Stomach (tissue), 4 donors: ENCODE measurements around the gene KIFBP.

Experiments used
- CTCF ChIP-seq, 7 experiments: fragments of 450-650 bp in 4 of 7; fragments of 200-600 bp in 3 of 7; sonication (generic) in 3 of 7; IDR thresholded peaks; one replicate each; pipeline ENCODE4 v1.5.1; 2016 to 2019; ENCODE audit warnings: antibody characterized with exemption in 7 of 7, control low read depth in 2 of 7, mild to moderate bottlenecking in 1 of 7
- POLR2AphosphoS5 ChIP-seq, 3 donors: sonication (generic); formaldehyde crosslinking; IDR thresholded peaks; one replicate each; pipeline ENCODE4 v1.6.1; 2016; ENCODE audit warnings: antibody characterized with exemption in 3 of 3

GRCh38 chr10:68954904-68955303 lies 33.7 kb upstream of the KIFBP start:
- TF ChIP-seq CTCF (IDR thresholded peaks at IDR 0.05) (no peak), POLR2AphosphoS5 (IDR thresholded peaks at IDR 0.05) (no peak)
